ENCODE results near the gene ADGRD2.

- TF ChIP-seq CTCF (IDR thresholded peaks at IDR 0.05) (no peak), POLR2AphosphoS5 (IDR thresholded peaks at IDR 0.05) (no peak), POLR2A (IDR thresholded peaks at IDR 0.05) (no peak)
These were observed 46.2 kb downstream of the ADGRD2 start for GRCh38 chr9:124496463-124496862.

Data from breast epithelium (tissue), 3 donors.